Measurements from ENCODE around the gene SULT1E1. TPM values are rescaled to one million over a fixed set of nuclear protein-coding genes. Genes with fewer than 3 reads are reported as not detected.

The SULT1E1 gene
- total RNA-seq, 1 donor from 2014 or later = 121 TPM

DNA sequence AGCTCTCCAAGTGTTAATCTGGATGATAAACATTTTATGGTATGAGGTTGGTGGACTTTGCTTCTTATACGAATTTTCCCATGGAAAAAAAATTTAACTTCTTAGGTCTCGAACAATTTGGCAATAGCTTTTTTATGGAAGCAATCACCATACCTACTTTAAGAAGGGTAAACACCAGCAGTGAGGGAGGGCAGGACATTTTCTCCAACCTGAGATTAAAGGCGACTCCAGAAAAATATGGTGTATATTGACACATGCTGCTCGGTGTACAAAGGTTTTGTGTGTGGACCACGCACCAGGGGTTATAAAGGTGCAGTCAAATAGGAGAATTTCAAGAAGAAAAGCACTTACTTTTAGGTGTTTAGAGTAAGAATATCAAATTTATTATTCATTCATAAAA is 34.2 kb upstream of the SULT1E1 start:
- Mint-ChIP-seq H3K27me3 (ENCODE audit: low read depth) (peaks cover 19% of the 10 kb centered on the region), H3K4me1 (peaks cover 9% of the 10 kb centered on the region), H3K9me3 (no peaks in the 10 kb centered on the region), H3K27ac (no peak overlapping the region), H3K4me3 (no peak overlapping the region), H3K36me3 (peaks cover 2% of the 10 kb centered on the region)
- no peak for DNase-seq (ENCODE audit: low spot score in 2 of 2, unreplicated experiment in 2 of 2)
- TF ChIP-seq, protein P1, sequence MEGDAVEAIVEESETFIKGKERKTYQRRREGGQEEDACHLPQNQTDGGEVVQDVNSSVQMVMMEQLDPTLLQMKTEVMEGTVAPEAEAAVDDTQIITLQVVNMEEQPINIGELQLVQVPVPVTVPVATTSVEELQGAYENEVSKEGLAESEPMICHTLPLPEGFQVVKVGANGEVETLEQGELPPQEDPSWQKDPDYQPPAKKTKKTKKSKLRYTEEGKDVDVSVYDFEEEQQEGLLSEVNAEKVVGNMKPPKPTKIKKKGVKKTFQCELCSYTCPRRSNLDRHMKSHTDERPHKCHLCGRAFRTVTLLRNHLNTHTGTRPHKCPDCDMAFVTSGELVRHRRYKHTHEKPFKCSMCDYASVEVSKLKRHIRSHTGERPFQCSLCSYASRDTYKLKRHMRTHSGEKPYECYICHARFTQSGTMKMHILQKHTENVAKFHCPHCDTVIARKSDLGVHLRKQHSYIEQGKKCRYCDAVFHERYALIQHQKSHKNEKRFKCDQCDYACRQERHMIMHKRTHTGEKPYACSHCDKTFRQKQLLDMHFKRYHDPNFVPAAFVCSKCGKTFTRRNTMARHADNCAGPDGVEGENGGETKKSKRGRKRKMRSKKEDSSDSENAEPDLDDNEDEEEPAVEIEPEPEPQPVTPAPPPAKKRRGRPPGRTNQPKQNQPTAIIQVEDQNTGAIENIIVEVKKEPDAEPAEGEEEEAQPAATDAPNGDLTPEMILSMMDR (IDR thresholded peaks at IDR 0.05; ENCODE audit: unreplicated experiment) = no peak

GRCh38 chr4:69888336-69888735 is 28.4 kb upstream of the SULT1E1 start:
- Mint-ChIP-seq H3K4me3 (no peak overlapping the region), H3K4me1 (peaks cover 6% of the 10 kb centered on the region), H3K36me3 (peaks cover 7% of the 10 kb centered on the region), H3K9me3 (peaks cover 9% of the 10 kb centered on the region), H3K27ac (no peak overlapping the region), H3K27me3 (ENCODE audit: low read depth) (peaks cover 2% of the 10 kb centered on the region)
- DNase-seq (ENCODE audit: low spot score in 2 of 2, unreplicated experiment in 2 of 2) = no peak
- TF ChIP-seq, protein P1 (IDR thresholded peaks at IDR 0.05; ENCODE audit: unreplicated experiment) = no peak

GRCh38 chr4:69882150-69882549 is 22.2 kb upstream of the SULT1E1 start:
- H3K27me3 Mint-ChIP-seq (ENCODE audit: low read depth) = no peaks in the 10 kb centered on the region
- no peak overlapping the region for H3K4me3 Mint-ChIP-seq
- TF ChIP-seq, protein P1 (IDR thresholded peaks at IDR 0.05; ENCODE audit: unreplicated experiment) = no peak
- H3K36me3 Mint-ChIP-seq = peaks cover 5% of the 10 kb centered on the region
- DNase-seq (ENCODE audit: low spot score in 2 of 2, unreplicated experiment in 2 of 2) = no peak
- peaks cover 9% of the 10 kb centered on the region for H3K9me3 Mint-ChIP-seq
- peak overlapping the region; percentile 44 for H3K27ac Mint-ChIP-seq
- peaks cover 25% of the 10 kb centered on the region for H3K4me1 Mint-ChIP-seq

- DNase-seq (ENCODE audit: low spot score in 2 of 2, unreplicated experiment in 2 of 2) = no peak
- TF ChIP-seq, protein P1 (IDR thresholded peaks at IDR 0.05; ENCODE audit: unreplicated experiment) = peak; percentile 78
- no peak overlapping the region for H3K27ac Mint-ChIP-seq
- H3K36me3 Mint-ChIP-seq = peaks cover 5% of the 10 kb centered on the region
- no peak overlapping the region for H3K4me3 Mint-ChIP-seq
- H3K9me3 Mint-ChIP-seq = peaks cover 9% of the 10 kb centered on the region
- no peaks in the 10 kb centered on the region for H3K27me3 Mint-ChIP-seq (ENCODE audit: low read depth)
- peaks cover 34% of the 10 kb centered on the region for H3K4me1 Mint-ChIP-seq
These were observed 21.3 kb upstream of the SULT1E1 start for GRCh38 chr4:69881173-69881773.

GRCh38 chr4:69878250-69878649 is 18.3 kb upstream of the SULT1E1 start:
- Mint-ChIP-seq H3K27me3 (ENCODE audit: low read depth) (no peaks in the 10 kb centered on the region), H3K4me3 (no peak overlapping the region), H3K36me3 (no peaks in the 10 kb centered on the region), H3K27ac (peak overlapping the region; percentile 68), H3K9me3 (no peaks in the 10 kb centered on the region), H3K4me1 (peaks cover 45% of the 10 kb centered on the region)
- TF ChIP-seq, protein P1 (IDR thresholded peaks at IDR 0.05; ENCODE audit: unreplicated experiment) = no peak
- no peak for DNase-seq (ENCODE audit: low spot score in 2 of 2, unreplicated experiment in 2 of 2)

Data from mesothelial cell of epicardium (in vitro differentiated cells).